NCI-H748 (cell line): ENCODE results near the gene PMM1.

Experiments
- DNase-seq: peaks from one replicate; lab custom pipeline; 2025; ENCODE audit not compliant: unreplicated experiment; lab: John Stamatoyannopoulos, UW

PMM1 gene

GRCh38 chr22:41539146-41540005 lies 50.3 kb downstream of the PMM1 start:
- DNase-seq, result no peak

- DNase-seq, result no peak
Observed at GRCh38 chr22:41538583-41538982, 51.1 kb downstream of the PMM1 start.

GRCh38 chr22:41537203-41537602 lies 52.4 kb downstream of the PMM1 start:
- no peak for DNase-seq

GRCh38 chr22:41535244-41535643 lies 54.4 kb downstream of the PMM1 start:
- no peak for DNase-seq

GRCh38 chr22:41534219-41534618 lies 55.4 kb downstream of the PMM1 start:
- no peak for DNase-seq

- DNase-seq, result peak; percentile 43
Observed at GRCh38 chr22:41532908-41533825, 56.5 kb downstream of the PMM1 start.

- no peak for DNase-seq
Observed at GRCh38 chr22:41531715-41532477, 57.7 kb downstream of the PMM1 start.

- DNase-seq, result no peak
Observed at GRCh38 chr22:41530890-41531714, 58.5 kb downstream of the PMM1 start.

- DNase-seq, result no peak
Observed at GRCh38 chr22:41528938-41529561, 60.6 kb downstream of the PMM1 start.

GRCh38 chr22:41528132-41528766 lies 61.4 kb downstream of the PMM1 start:
- DNase-seq, result no peak
